GM12865 (cell line): ENCODE measurements around the gene PPCDC.

ENCODE experiments used
- DNase-seq: peaks from one replicate; pipeline ENCODE4 v3.0.0; 2010; ENCODE audit warnings: low read depth
- H3K4me3 ChIP-seq: 2 replicates; pipeline ENCODE4 v1.5.1; 2011; ENCODE audit warnings: mild to moderate bottlenecking, low read depth, low read length, control low read depth
- CTCF ChIP-seq: IDR thresholded peaks from 2 replicates; pipeline ENCODE4 v1.5.1; 2011; ENCODE audit warnings: low read length, control low read depth, low read depth, inconsistent platforms; ENCODE audit not compliant: insufficient read depth; ENCODE audit errors: missing control alignments

PPCDC gene

GRCh38 chr15:75023181-75023871 is at the start of gene PPCDC:
Gene PPCDC, plus strand, starts transcription at chr15:75023590. Its CDS starts 4,729 bp downstream, at chr15:75028319.
- peak; percentile 98 for DNase-seq
- H3K4me3 ChIP-seq, result peak within 1 kb of the TSS; percentile 72
- TF ChIP-seq CTCF, result no peak

- no peak for DNase-seq
- TF ChIP-seq CTCF, result no peak
- H3K4me3 ChIP-seq, result no peak overlapping the region
Measured at GRCh38 chr15:74976159-74976558, 47.2 kb upstream of the PPCDC start.

GRCh38 chr15:74977599-74977998 is 45.8 kb upstream of the PPCDC start:
- no peak for DNase-seq
- TF ChIP-seq CTCF, result no peak
- no peak overlapping the region for H3K4me3 ChIP-seq

GRCh38 chr15:74978077-74978476 is 45.3 kb upstream of the PPCDC start:
- TF ChIP-seq CTCF, result no peak
- no peak overlapping the region for H3K4me3 ChIP-seq
- no peak for DNase-seq

GRCh38 chr15:74978503-74978902 is 44.9 kb upstream of the PPCDC start:
- H3K4me3 ChIP-seq, result no peak overlapping the region
- no peak for DNase-seq
- no peak for TF ChIP-seq CTCF

- no peak for TF ChIP-seq CTCF
- DNase-seq, result no peak
- H3K4me3 ChIP-seq, result no peak overlapping the region
Measured at GRCh38 chr15:74982183-74982582, 41.2 kb upstream of the PPCDC start.

- DNase-seq, result peak; percentile 70
- no peak overlapping the region for H3K4me3 ChIP-seq
- TF ChIP-seq CTCF, result no peak
Measured at GRCh38 chr15:74983725-74984231, 39.6 kb upstream of the PPCDC start.
